Panc1 (cell line): ENCODE measurements around the gene TBX3. TPM values are rescaled to one million over a fixed set of nuclear protein-coding genes. Genes with fewer than 3 reads are reported as not detected.

Source experiments
- ATAC-seq: fragments of 200-7000 bp; cut with Tn5 transposase; 2 replicates; pipeline ENCODE4 v1.9.1; 2020; ENCODE audit warnings: mild to moderate bottlenecking, moderate library complexity
- BruUV-seq: library from RNA; stranded (reverse); fragments of 400-500 nt; replicated peaks from 2 replicates; lab custom pipeline; 2021; lab: Mats Ljungman, UMichigan
- CTCF ChIA-PET: fragments of 300-600 bp; sonication (Branson Sonifier 250); formaldehyde crosslinking; loops from one replicate; lab custom pipeline; 2022; ENCODE audit warnings: antibody characterized with exemption; lab: Charles Lee
- POLR2A ChIA-PET: fragments of 300-600 bp; sonication (Branson Sonifier 250); formaldehyde crosslinking; loops from one replicate; lab custom pipeline; 2022; ENCODE audit warnings: antibody characterized with exemption; lab: Charles Lee
- DNase-seq: peaks from one replicate; pipeline ENCODE4 v3.0.0-alpha.2; 2010; ENCODE audit warnings: low read depth, low spot score
- H3K27ac ChIP-seq: 2 replicates; pipeline ENCODE4 v1.5.1; 2011; ENCODE audit warnings: mild to moderate bottlenecking, low read length, inconsistent platforms
- H3K27me3 ChIP-seq: fragments of 200-500 bp; sonication (Bioruptor generic); 2 replicates; pipeline ENCODE4 v1.6.0; 2014; ENCODE audit warnings: low read length, inconsistent platforms; ENCODE audit not compliant: control insufficient read depth, insufficient read depth
- H3K36me3 ChIP-seq: fragments of 200-500 bp; sonication (Bioruptor generic); 2 replicates; pipeline ENCODE4 v1.5.1; 2014; ENCODE audit warnings: inconsistent platforms, mild to moderate bottlenecking, low read length, moderate library complexity; ENCODE audit not compliant: control insufficient read depth, insufficient read depth
- H3K4me1 ChIP-seq: 2 replicates; pipeline ENCODE4 v1.5.1; 2011; ENCODE audit warnings: inconsistent platforms, mild to moderate bottlenecking, low read length, moderate library complexity; ENCODE audit not compliant: control insufficient read depth, insufficient read depth
- H3K4me3 ChIP-seq, 2 experiments: 2 replicates each; pipeline ENCODE4 v1.5.1; 2011 to 2012; ENCODE audit warnings: low read depth in 2 of 2, low read length in 2 of 2, mild to moderate bottlenecking in 2 of 2, inconsistent platforms in 1 of 2, moderate library complexity in 1 of 2
- H3K9me3 ChIP-seq: fragments of 200-500 bp; sonication (Bioruptor generic); 2 replicates; pipeline ENCODE4 v1.5.1; 2014; ENCODE audit warnings: low read depth, mild to moderate bottlenecking, inconsistent platforms, low read length, moderate library complexity; ENCODE audit not compliant: control insufficient read depth, insufficient read depth
- CTCF ChIP-seq: fragments of 450-650 bp; IDR thresholded peaks from 2 replicates; pipeline ENCODE4 v1.5.1; 2017; ENCODE audit warnings: mild to moderate bottlenecking
- POLR2AphosphoS5 ChIP-seq: IDR thresholded peaks from 2 replicates; pipeline ENCODE4 v1.6.1; 2012; ENCODE audit warnings: mild to moderate bottlenecking, low read depth, low read length, moderate library complexity
- SIN3A ChIP-seq: IDR thresholded peaks from 2 replicates; pipeline ENCODE4 v1.6.1; 2012; ENCODE audit warnings: low read depth, mild to moderate bottlenecking, low read length, moderate library complexity, borderline replicate concordance; ENCODE audit not compliant: insufficient read depth
- TCF7L2 ChIP-seq: IDR thresholded peaks from 2 replicates; pipeline ENCODE4 v1.6.1; 2011; ENCODE audit warnings: mild to moderate bottlenecking, low read depth, low read length, inconsistent platforms
- in situ Hi-C: cut with HindIII; loops from 2 replicates; pipeline ENCODE4 v1.10.0; 2016; ENCODE audit warnings: low sequenced_read_pairs, low pct_unique_long_range_greater_than_20kb
- intact Hi-C: fragments of 100-400 bp; cut with micrococcal nuclease; formaldehyde crosslinking; loops from one replicate; pipeline ENCODE4 v1.10.0; 2022; ENCODE audit not compliant: unreplicated experiment
- total RNA-seq: library from RNA; stranded (reverse); gene quantifications from one replicate; pipeline ENCODE4 v1.2.1, GENCODE V29; 2021; ENCODE audit not compliant: unreplicated experiment
- TF ChIP-seq, protein P1 (sequence below), 2 experiments: IDR thresholded peaks; 2 replicates each; pipeline ENCODE4 v1.6.1; 2011 to 2012; ENCODE audit warnings: low read depth in 2 of 2, control low read depth in 1 of 2, low read length in 1 of 2, mild to moderate bottlenecking in 1 of 2, moderate library complexity in 1 of 2; ENCODE audit not compliant: insufficient read depth in 1 of 2

Gene TBX3
- total RNA-seq, 1 experiment from 2014 or later: 5.1 TPM

DNA sequence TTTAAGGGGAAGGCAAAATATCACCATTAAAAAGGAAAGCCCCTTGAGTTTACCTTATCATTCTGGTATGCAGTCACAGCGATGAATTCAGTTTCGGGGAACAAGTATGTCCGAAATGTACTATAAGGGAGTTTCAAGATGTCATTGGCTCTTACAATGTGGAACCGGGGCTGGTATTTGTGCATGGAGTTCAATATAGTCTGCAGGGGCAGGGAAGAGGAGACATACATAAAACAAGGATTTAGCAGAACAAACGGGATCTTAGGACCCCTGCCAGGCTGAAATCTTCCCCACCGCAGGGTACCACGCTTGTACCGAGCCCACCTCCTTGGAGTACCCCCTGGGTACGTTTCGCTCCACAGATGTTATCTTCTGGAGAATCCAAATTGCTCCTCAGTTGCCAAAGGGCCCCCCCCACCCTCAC lies 4.5 kb downstream of the TBX3 start:
- CTCF ChIA-PET: interaction anchor here (0.7 kb wide), 1 partner anchor 995 kb away, joined by 3 read pairs; no protein-coding TSS in a partner anchor
- BruUV-seq: no TSS peak
- H3K27ac ChIP-seq: no peak overlapping the region
- 0 out of 2 replicates have a peak, but pooled peaks cover 2% of the 10 kb centered on the region for H3K4me1 ChIP-seq
- DNase-seq: no peak
- ATAC-seq: no peak
- no peaks in the 10 kb centered on the region for H3K27me3 ChIP-seq
- no peak overlapping the region; a peak in 1 of 4 replicates for H3K4me3 ChIP-seq
- intact Hi-C loops: no loop called here
- H3K9me3 ChIP-seq: no peaks in the 10 kb centered on the region
- H3K36me3 ChIP-seq: peaks cover 5% of the 10 kb centered on the region; the same call in 1 of the 2 replicates
- POLR2A ChIA-PET: no interaction called here
- TF ChIP-seq POLR2AphosphoS5: no peak
- TF ChIP-seq, protein P1, sequence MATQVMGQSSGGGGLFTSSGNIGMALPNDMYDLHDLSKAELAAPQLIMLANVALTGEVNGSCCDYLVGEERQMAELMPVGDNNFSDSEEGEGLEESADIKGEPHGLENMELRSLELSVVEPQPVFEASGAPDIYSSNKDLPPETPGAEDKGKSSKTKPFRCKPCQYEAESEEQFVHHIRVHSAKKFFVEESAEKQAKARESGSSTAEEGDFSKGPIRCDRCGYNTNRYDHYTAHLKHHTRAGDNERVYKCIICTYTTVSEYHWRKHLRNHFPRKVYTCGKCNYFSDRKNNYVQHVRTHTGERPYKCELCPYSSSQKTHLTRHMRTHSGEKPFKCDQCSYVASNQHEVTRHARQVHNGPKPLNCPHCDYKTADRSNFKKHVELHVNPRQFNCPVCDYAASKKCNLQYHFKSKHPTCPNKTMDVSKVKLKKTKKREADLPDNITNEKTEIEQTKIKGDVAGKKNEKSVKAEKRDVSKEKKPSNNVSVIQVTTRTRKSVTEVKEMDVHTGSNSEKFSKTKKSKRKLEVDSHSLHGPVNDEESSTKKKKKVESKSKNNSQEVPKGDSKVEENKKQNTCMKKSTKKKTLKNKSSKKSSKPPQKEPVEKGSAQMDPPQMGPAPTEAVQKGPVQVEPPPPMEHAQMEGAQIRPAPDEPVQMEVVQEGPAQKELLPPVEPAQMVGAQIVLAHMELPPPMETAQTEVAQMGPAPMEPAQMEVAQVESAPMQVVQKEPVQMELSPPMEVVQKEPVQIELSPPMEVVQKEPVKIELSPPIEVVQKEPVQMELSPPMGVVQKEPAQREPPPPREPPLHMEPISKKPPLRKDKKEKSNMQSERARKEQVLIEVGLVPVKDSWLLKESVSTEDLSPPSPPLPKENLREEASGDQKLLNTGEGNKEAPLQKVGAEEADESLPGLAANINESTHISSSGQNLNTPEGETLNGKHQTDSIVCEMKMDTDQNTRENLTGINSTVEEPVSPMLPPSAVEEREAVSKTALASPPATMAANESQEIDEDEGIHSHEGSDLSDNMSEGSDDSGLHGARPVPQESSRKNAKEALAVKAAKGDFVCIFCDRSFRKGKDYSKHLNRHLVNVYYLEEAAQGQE (IDR thresholded peaks at IDR 0.05; ENCODE audit: insufficient read depth in 1 of 2, low read depth in 2 of 2, low read length in 1 of 2): no peak
- in situ Hi-C loops: no loop called here

GRCh38 chr12:114678718-114679117 lies 5.3 kb downstream of the TBX3 start:
- ChIA-PET CTCF (interaction anchor here (0.7 kb wide), 1 partner anchor 995 kb away, joined by 3 read pairs; no protein-coding TSS in a partner anchor), POLR2A (no interaction called here)
- Histone ChIP-seq H3K36me3 (peaks cover 5% of the 10 kb centered on the region; the same call in 1 of the 2 replicates), H3K4me3 (no peak overlapping the region), H3K27ac (no peak overlapping the region), H3K9me3 (no peaks in the 10 kb centered on the region), H3K27me3 (no peaks in the 10 kb centered on the region), H3K4me1 (0 out of 2 replicates have a peak, but pooled peaks cover 2% of the 10 kb centered on the region)
- DNase-seq (no peak), ATAC-seq (no peak)
- in situ Hi-C loops: no loop called here
- intact Hi-C loops: no loop called here
- no peak for TF ChIP-seq CTCF
- TF ChIP-seq, protein P1 (IDR thresholded peaks at IDR 0.05; ENCODE audit: insufficient read depth in 1 of 2, low read depth in 2 of 2, low read length in 1 of 2): no peak
- TF ChIP-seq SIN3A: no peak
- TF ChIP-seq TCF7L2: no peak
- TF ChIP-seq POLR2AphosphoS5: no peak
- BruUV-seq: no TSS peak
